Motor neuron (in vitro differentiated cells): ENCODE measurements around the gene SLC1A2. TPM values are rescaled to one million over a fixed set of nuclear protein-coding genes. Genes with fewer than 3 reads are reported as not detected.

Source experiments
- ATAC-seq, 8 experiments: fragments of 200-7000 bp; cut with Tn5 transposase; replicated peaks in 6 of 8; 2 replicates each; pipeline ENCODE4 v1.8.0; 2021; ENCODE audit warnings: mild to moderate bottlenecking in 8 of 8, moderate library complexity in 8 of 8
- H3K27ac ChIP-seq, 2 donors: fragments of 250-450 bp; sonication (Bioruptor Pico); 2 replicates each; pipeline ENCODE4 v1.9.0; 2021; ENCODE audit warnings: antibody characterized with exemption in 2 of 2, mild to moderate bottlenecking in 2 of 2, moderate library complexity in 1 of 2
- H3K4me1 ChIP-seq, 2 donors: fragments of 250-450 bp; sonication (Bioruptor Pico); replicated peaks in 1 of 2; 2 replicates each; pipeline ENCODE4 v1.6.1; 2021; ENCODE audit warnings: antibody characterized with exemption in 2 of 2, mild to moderate bottlenecking in 2 of 2, moderate library complexity in 1 of 2
- H3K4me3 ChIP-seq, 5 donors: fragments of 250-450 bp; sonication (Bioruptor Pico); 2 replicates each; pipeline ENCODE4 v1.9.0; 2021; ENCODE audit warnings: antibody characterized with exemption in 5 of 5, mild to moderate bottlenecking in 5 of 5, moderate library complexity in 4 of 5
- WGBS, 10 experiments: fragments of 450-650 bp; shearing (Covaris generic); methylation state at CpG; one replicate each; pipeline ENCODE4 v1.0.0; 2022; 5-methylcytosine and 5-hydroxymethylcytosine counted together
- in situ Hi-C, 9 experiments: fragments of 400-800 bp; cut with MboI; loops; one replicate each; pipeline ENCODE4 v1.15.0; 2021; ENCODE audit warnings: low sequenced_read_pairs in 9 of 9, low pct_unique_long_range_greater_than_20kb in 2 of 9; ENCODE audit not compliant: unreplicated experiment in 9 of 9
- total RNA-seq, 8 experiments: library from RNA; unstranded; fragments of 300-600 nt; gene quantifications; 2 replicates each; pipeline versions ENCODE4 v1.2.3 to v1.2.4, GENCODE V29; 2022

Gene SLC1A2
- total RNA-seq, 8 experiments from 2014 or later = 1.3 to 96.2 (median 57.1) TPM

- peaks cover 4 to 13% of the 10 kb centered on the region in 2 donors for H3K4me1 ChIP-seq
- no peak overlapping the region for H3K4me3 ChIP-seq
- ATAC-seq = peak in 3 of 8 experiments; percentile 35 to 51 (median 41)
- in situ Hi-C loops = loop anchor here in 1 of 9 experiments (25.0 kb wide), 1 partner anchor 430 kb away; no protein-coding TSS in a partner anchor
- WGBS, 10 experiments = 11 to 100% (median 66%) methylated on average over 1 to 4 of the region's 4 CpGs; no CpG with 5 or more reads in 2 of the 10 experiments
- no peak overlapping the region for H3K27ac ChIP-seq
These were observed 51.9 kb downstream of the SLC1A2 start for GRCh38 chr11:35367491-35367890.

- ATAC-seq = no peak
- in situ Hi-C loops = loop anchor here in 1 of 9 experiments (25.0 kb wide), 1 partner anchor 429 kb away; no protein-coding TSS in a partner anchor
- no peak overlapping the region for H3K27ac ChIP-seq
- 60 to 88% (median 80%) methylated on average over 1 of the region's 1 CpG; no CpG with 5 or more reads in 7 of the 10 experiments for WGBS, 10 experiments
- no peak overlapping the region for H3K4me3 ChIP-seq
- H3K4me1 ChIP-seq = peaks cover 4 to 13% of the 10 kb centered on the region in 2 donors
These were observed 52.6 kb downstream of the SLC1A2 start for GRCh38 chr11:35366798-35367197.

DNA sequence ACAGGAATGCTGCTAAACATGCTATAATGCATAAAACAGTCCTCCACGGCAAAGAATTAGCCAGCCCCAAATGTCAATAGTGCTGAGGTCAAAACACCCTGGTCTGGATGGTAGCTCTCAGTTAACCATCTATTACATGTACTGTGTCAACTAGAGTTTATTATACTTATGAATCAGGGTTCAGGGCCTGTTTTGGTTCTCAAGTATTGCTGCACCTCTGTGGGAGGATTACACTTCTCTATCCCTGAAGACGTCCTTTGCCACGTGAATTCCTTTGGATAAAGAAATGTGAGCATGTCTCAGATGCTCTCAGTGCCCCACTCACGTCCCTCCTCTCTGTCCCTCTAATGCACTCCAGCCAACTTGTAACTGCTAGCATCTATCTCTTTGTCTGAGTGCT, 53.4 kb downstream of the SLC1A2 start:
- no peak for ATAC-seq
- Histone ChIP-seq H3K4me3 (no peak overlapping the region), H3K4me1 (peaks cover 4 to 13% of the 10 kb centered on the region in 2 donors), H3K27ac (no peak overlapping the region)
- in situ Hi-C loops = loop anchor here in 1 of 9 experiments (25.0 kb wide), 1 partner anchor 429 kb away; no protein-coding TSS in a partner anchor
- WGBS, 10 experiments = 67 to 100% (median 100%) methylated on average over 1 to 3 of the region's 4 CpGs; no CpG with 5 or more reads in 3 of the 10 experiments

GRCh38 chr11:35365395-35365794, 54.0 kb downstream of the SLC1A2 start:
- no peak overlapping the region for H3K27ac ChIP-seq
- in situ Hi-C loops = loop anchor here in 1 of 9 experiments (25.0 kb wide), 1 partner anchor 428 kb away; no protein-coding TSS in a partner anchor
- H3K4me1 ChIP-seq = peaks cover 4 to 13% of the 10 kb centered on the region in 2 donors
- H3K4me3 ChIP-seq = no peak overlapping the region
- WGBS, 10 experiments = 80 to 100% (median 86%) methylated on average over 1 to 5 of the region's 5 CpGs
- ATAC-seq = no peak

DNA sequence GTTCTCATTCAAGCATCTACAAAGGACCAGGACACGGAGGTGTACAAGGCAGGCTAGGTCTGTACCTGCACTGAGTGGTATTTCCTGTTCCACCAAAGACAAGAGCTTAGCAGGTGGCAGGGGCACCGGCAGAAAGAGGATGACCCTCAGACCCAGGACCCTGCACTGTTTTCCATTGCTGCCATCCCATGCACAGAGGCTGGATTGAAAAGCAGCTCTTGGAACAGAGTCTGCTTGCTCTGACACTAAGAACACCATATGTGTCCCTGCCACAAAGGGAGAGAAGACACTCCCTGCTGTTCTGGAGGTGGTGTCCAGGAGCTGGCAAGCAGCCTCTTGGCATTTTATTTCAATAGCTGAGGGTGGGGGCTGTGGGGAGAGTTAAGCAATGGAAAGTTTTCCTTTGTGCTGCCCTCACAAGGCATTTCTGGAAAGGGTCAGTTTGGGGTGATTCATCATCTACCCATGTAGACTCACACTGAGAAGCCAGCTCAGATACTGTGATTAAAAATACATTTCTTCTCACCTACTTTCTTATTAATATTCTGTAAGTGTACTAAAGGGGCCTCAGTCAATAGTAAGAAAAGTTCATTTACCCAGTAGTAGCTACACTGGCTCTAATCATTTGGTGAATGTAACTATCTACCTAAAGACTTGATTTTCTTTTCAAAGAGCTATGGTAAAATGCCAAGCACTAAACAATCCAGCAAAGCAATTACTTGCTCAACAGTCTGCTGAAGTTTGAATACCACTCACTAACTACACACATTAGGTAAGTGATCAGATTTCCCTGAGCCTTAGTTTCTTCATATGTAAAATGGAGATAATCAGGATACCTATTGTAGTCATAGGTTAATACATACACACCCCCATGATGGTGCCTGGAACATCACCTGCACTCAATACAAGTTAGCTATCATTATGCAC, 55.2 kb downstream of the SLC1A2 start:
- Histone ChIP-seq H3K27ac (no peak overlapping the region), H3K4me1 (peaks cover 2 to 13% of the 10 kb centered on the region in 2 donors), H3K4me3 (no peak overlapping the region)
- WGBS, 10 experiments = 0 to 86% (median 33%) methylated on average over 1 to 2 of the region's 2 CpGs; no CpG with 5 or more reads in 3 of the 10 experiments
- ATAC-seq = peak; percentile 65 to 94 (median 84)
- in situ Hi-C loops = loop anchor here in 1 of 9 experiments (25.0 kb wide), 1 partner anchor 427 kb away; no protein-coding TSS in a partner anchor

DNA sequence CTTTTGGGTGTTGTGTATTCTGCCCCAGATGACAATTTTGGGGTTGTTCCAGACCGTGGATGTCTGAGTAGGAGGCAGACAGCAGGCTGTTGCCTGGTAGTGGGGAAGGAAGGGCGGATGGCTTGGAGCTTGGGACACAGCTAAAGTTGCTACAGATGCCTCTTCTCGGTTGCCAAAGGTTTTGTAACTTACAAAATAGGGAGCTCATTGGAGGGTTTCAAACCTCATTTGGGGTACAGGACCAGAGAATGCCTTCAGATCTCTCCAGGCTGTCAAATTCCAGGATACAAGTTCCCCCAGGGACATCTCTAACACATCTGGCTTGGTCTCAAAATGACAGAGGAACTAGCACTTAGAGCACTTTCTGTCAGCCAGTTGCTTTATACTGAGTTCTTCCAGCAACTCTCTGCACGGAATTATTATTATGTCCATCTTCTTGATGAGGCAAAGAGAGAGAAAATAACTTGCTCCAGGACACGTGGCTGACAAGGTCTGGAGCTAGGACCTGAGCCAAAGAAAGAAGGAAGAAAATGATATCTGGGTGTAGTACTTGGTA, 56.0 kb downstream of the SLC1A2 start:
- in situ Hi-C loops = loop anchor here in 1 of 9 experiments (25.0 kb wide), 1 partner anchor 426 kb away; no protein-coding TSS in a partner anchor
- no peak overlapping the region for H3K27ac ChIP-seq
- no peak overlapping the region for H3K4me3 ChIP-seq
- H3K4me1 ChIP-seq = peaks cover 2 to 13% of the 10 kb centered on the region in 2 donors
- peak in 1 of 8 experiments; percentile 6 for ATAC-seq
- 6 to 94% (median 56%) methylated on average over 1 to 3 of the region's 5 CpGs; no CpG with 5 or more reads in 2 of the 10 experiments for WGBS, 10 experiments

DNA sequence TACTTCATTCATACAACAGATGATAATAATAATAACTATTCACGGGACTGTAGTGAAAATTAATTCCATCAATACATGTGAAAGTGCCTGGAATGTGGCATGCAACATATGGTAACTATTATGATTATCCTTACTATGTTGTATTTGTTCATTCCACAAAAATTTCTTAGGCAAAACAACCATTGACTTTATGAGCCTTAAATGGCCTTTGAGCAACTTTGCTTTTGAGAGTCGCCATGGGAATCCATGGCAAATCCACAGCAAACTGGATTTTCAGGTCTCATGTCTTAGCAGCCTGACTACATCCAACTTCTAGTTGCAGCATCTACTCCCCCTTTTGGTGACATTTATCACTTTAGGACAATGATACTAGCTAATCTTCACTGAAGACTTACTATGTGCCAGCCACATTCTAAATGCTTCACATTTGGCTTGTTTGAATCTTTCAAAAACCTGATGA, 56.8 kb downstream of the SLC1A2 start:
- H3K4me1 ChIP-seq = peaks cover 2 to 13% of the 10 kb centered on the region in 2 donors
- WGBS, 10 experiments = 27 to 100% (median 95%) methylated on average over 1 to 2 of the region's 2 CpGs
- ATAC-seq = no peak
- H3K27ac ChIP-seq = no peak overlapping the region
- H3K4me3 ChIP-seq = no peak overlapping the region
- in situ Hi-C loops = loop anchor here in 1 of 9 experiments (25.0 kb wide), 1 partner anchor 425 kb away; no protein-coding TSS in a partner anchor

DNA sequence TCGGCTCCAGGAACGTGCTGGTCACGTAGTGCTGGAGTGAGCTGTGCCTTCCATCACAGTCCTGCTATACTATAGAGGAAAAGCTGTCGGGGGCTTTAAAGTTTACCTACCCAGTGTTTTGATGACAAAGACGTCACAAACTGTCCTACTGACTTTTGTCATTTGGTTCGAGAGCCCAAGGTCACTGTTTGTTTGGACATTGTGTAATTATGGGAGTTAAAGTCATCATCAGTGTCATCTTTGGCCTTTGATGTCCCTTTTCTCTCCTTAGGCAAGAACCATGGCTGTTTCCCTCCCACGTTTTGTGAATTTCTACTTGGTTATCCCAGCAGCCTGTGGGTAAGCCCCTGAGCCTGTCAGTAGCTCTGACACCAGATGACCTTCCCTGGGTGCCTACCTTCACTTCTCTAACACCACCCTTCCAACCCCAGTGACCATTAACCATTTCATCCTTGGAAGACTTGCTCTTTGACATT, 59.3 kb downstream of the SLC1A2 start:
- in situ Hi-C loops = loop anchor here in 1 of 9 experiments (25.0 kb wide), 1 partner anchor 423 kb away; no protein-coding TSS in a partner anchor
- WGBS, 10 experiments = 50 to 91% (median 72%) methylated on average over 1 to 6 of the region's 7 CpGs; no CpG with 5 or more reads in 1 of the 10 experiments
- Histone ChIP-seq H3K27ac (no peak overlapping the region), H3K4me1 (peaks cover 2 to 13% of the 10 kb centered on the region in 2 donors), H3K4me3 (no peak overlapping the region)
- ATAC-seq = no peak

DNA sequence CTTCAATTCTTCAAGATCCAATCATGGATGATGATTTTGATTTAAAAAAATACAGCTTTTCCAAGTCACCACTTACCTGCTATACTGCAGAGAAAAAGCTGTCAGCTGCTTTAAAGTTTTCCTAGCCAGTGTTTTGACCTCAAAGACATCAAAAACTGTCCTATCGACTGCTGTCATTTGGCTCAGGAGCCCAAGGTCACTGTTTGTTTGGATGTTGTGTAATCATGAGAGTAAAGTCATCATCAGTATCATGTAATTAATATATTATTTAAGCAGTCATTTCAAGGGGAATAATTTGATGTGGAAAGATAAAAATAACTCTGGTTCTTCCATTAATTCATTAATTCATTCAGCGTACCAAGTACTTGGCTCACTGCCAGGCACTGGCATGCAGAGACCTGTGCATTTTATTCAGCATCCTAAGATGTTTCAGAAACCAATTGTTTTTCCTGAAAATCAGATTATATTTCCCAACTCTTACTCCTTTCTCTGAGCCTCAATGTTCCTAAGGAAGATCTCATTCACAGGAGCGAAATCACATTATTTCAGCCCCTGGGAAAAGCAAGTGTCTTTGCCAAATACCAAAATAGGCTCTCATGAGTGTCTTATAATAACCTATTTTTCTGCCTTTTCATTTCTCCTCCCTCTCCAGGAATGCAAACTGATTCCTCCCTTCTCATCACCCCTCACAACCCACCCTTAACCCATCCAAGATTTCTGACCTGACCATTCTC, 59.9 kb downstream of the SLC1A2 start:
- 20 to 100% (median 70%) methylated on average over 1 to 3 of the region's 3 CpGs; no CpG with 5 or more reads in 2 of the 10 experiments for WGBS, 10 experiments

DNA sequence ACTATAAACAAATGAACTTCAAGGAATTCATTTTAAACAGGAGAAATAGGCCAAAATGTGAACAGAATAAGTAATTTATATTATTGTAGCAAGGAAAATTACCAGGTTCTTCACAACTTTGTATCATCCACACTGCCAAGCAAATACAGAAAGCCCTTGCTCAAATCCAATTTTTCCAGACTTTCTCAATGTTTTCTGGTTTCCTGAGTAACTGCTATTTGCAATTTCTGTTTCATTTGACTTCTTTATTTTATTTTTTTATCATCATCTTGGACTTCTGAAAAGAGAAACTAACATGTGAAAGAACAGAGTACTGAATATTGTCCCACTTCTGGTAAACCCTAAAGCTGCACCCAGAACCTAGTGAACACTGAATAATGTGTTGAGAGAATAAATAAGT, 61.0 kb downstream of the SLC1A2 start:
- in situ Hi-C loops = loop anchor here in 1 of 9 experiments (25.0 kb wide), 1 partner anchor 421 kb away; no protein-coding TSS in a partner anchor
- Histone ChIP-seq H3K4me3 (no peak overlapping the region), H3K4me1 (peaks cover 0 to under 1% of the 10 kb centered on the region in 2 donors), H3K27ac (no peak overlapping the region)
- no peak for ATAC-seq

More for the DNA sequence above, 59.9 kb downstream of the SLC1A2 start:
- Histone ChIP-seq H3K4me3 (no peak overlapping the region), H3K4me1 (peaks cover 2 to 11% of the 10 kb centered on the region in 2 donors), H3K27ac (no peak overlapping the region)
- in situ Hi-C loops = loop anchor here in 1 of 9 experiments (25.0 kb wide), 1 partner anchor 422 kb away; no protein-coding TSS in a partner anchor
- no peak for ATAC-seq

- Histone ChIP-seq H3K4me3 (no peak overlapping the region), H3K4me1 (no peaks in the 10 kb centered on the region), H3K27ac (no peak overlapping the region)
- in situ Hi-C loops = loop anchor here in 1 of 9 experiments (25.0 kb wide), 1 partner anchor 421 kb away; no protein-coding TSS in a partner anchor
- 34 to 100% (median 78%) methylated on average over 2 to 5 of the region's 5 CpGs; no CpG with 5 or more reads in 2 of the 10 experiments for WGBS, 10 experiments
- peak in 1 of 8 experiments; percentile 34 for ATAC-seq
These were observed 61.4 kb downstream of the SLC1A2 start for GRCh38 chr11:35357923-35358322.
